HepG2 (cell line): ENCODE measurements around the gene MRPL36. TPM values are rescaled to one million over a fixed set of nuclear protein-coding genes. Genes with fewer than 3 reads are reported as not detected.

Experiments used
- ATAC-seq: fragments of 200-7000 bp; cut with Tn5 transposase; 3 replicates; pipeline ENCODE4 v1.9.1; 2020; ENCODE audit warnings: mild to moderate bottlenecking, moderate library complexity
- BruUV-seq: library from RNA; stranded (reverse); fragments of 400-500 nt; replicated peaks from 2 replicates; lab custom pipeline; 2021; lab: Mats Ljungman, UMichigan
- CTCF ChIA-PET: fragments of 300-600 bp; formaldehyde crosslinking; extraction: SDS; loops from one replicate; lab custom pipeline; 2021; ENCODE audit warnings: low total read pairs, inconsistent platforms, low intra/inter-chr PET ratio; lab: Yijun Ruan, JAX
- POLR2A ChIA-PET: fragments of 350-600 bp; sonication (Branson Sonifier 250); formaldehyde crosslinking; loops from one replicate; lab custom pipeline; 2020; ENCODE audit warnings: antibody characterized with exemption, inconsistent platforms; lab: Yijun Ruan, JAX
- DNase-seq: peaks from one replicate; pipeline ENCODE4 v3.0.0-alpha.2; 2015; ENCODE audit warnings: low spot score
- FAIRE-seq: peaks from 3 replicates; lab custom pipeline; 2011; peaks lifted over from hg19 to GRCh38; lab: Jason Lieb, UNC
- H2AFZ ChIP-seq: one replicate; pipeline ENCODE4 v1.6.1; 2011; ENCODE audit warnings: low read length, inconsistent platforms
- H3K27ac ChIP-seq: fragments of 300-600 bp; 3 replicates; pipeline ENCODE4 v1.8.0; 2011; ENCODE audit warnings: mixed run types, mild to moderate bottlenecking, mixed read lengths, low read length, inconsistent platforms; ENCODE audit not compliant: insufficient read depth; ENCODE audit errors: extremely low read length
- H3K27me3 ChIP-seq, 2 experiments: fragments of 200-600 bp in 1 of 2; 2 replicates in 1 of 2; 3 replicates in 1 of 2; pipeline versions ENCODE4 v1.6.0 to v1.8.0; 2011; ENCODE audit warnings: low read length in 2 of 2, mild to moderate bottlenecking in 2 of 2, moderate library complexity in 2 of 2, inconsistent platforms in 1 of 2; ENCODE audit not compliant: insufficient read depth in 2 of 2, control insufficient read depth in 1 of 2
- H3K36me3 ChIP-seq, 2 experiments: fragments of 200-600 bp in 1 of 2; replicated peaks in 1 of 2; 2 replicates in 1 of 2; 3 replicates in 1 of 2; pipeline versions ENCODE4 v1.5.1 to v1.8.0; 2011; ENCODE audit warnings: low read length in 2 of 2, inconsistent platforms in 1 of 2; ENCODE audit not compliant: insufficient read depth in 2 of 2, control insufficient read depth in 1 of 2
- H3K4me1 ChIP-seq: 2 replicates; pipeline ENCODE4 v1.5.1; 2012; ENCODE audit warnings: low read length, inconsistent platforms; ENCODE audit not compliant: insufficient read depth
- H3K4me2 ChIP-seq: 2 replicates; pipeline ENCODE4 v1.6.0; 2011; ENCODE audit warnings: low read depth, low read length, inconsistent platforms
- H3K4me3 ChIP-seq, 3 experiments: fragments of 200-600 bp in 1 of 3; sonication (generic), shearing (Covaris generic) in 1 of 3; replicated peaks in 1 of 3; 2 replicates each; pipeline ENCODE4 v1.5.1; 2011 to 2016; ENCODE audit warnings: low read length in 3 of 3, inconsistent platforms in 2 of 3, low read depth in 2 of 3, mild to moderate bottlenecking in 2 of 3, control low read depth in 1 of 3, mixed read lengths in 1 of 3; ENCODE audit not compliant: insufficient read depth in 1 of 3
- H3K79me2 ChIP-seq: one replicate; pipeline ENCODE4 v1.6.1; 2011; ENCODE audit warnings: low read length, inconsistent platforms; ENCODE audit not compliant: insufficient read depth
- H3K9ac ChIP-seq: 2 replicates; pipeline ENCODE4 v1.6.0; 2011; ENCODE audit warnings: mild to moderate bottlenecking, low read depth, low read length, inconsistent platforms; ENCODE audit not compliant: insufficient read depth
- H3K9me3 ChIP-seq: 2 replicates; pipeline ENCODE4 v1.5.1; 2012; ENCODE audit warnings: mild to moderate bottlenecking, low read length
- H4K20me1 ChIP-seq: 2 replicates; pipeline ENCODE4 v1.6.0; 2011; ENCODE audit warnings: inconsistent platforms, mild to moderate bottlenecking, low read length, moderate library complexity; ENCODE audit not compliant: insufficient read depth
- ARNT ChIP-seq: fragments of 450-650 bp; IDR thresholded peaks from 2 replicates; pipeline ENCODE4 v1.6.1; 2017
- ATM ChIP-seq: fragments of 450-650 bp; IDR thresholded peaks from 2 replicates; pipeline ENCODE4 v1.7.1; 2017; ENCODE audit warnings: mild to moderate bottlenecking, borderline replicate concordance
- CBX1 ChIP-seq: IDR thresholded peaks from one replicate; pipeline ENCODE4 v1.6.1; 2016; ENCODE audit warnings: antibody characterized with exemption, low read depth
- ETS1 ChIP-seq: sonication (generic); formaldehyde crosslinking; IDR thresholded peaks from 2 replicates; pipeline ENCODE4 v1.4.0; 2020; ENCODE audit warnings: missing genetic modification reagents
- FOSL1 ChIP-seq: sonication (generic); formaldehyde crosslinking; IDR thresholded peaks from 2 replicates; pipeline ENCODE4 v1.9.0; 2021; ENCODE audit warnings: missing genetic modification reagents, borderline replicate concordance
- HOXA9 ChIP-seq: sonication (generic); formaldehyde crosslinking; IDR thresholded peaks from 2 replicates; pipeline ENCODE4 v1.8.1; 2022; ENCODE audit warnings: missing genetic modification reagents, mild to moderate bottlenecking, moderate library complexity, borderline replicate concordance
- MEIS1 ChIP-seq: sonication (generic); formaldehyde crosslinking; IDR thresholded peaks from 2 replicates; pipeline ENCODE4 v1.9.0; 2021; ENCODE audit warnings: mild to moderate bottlenecking, missing genetic modification reagents, moderate library complexity, borderline replicate concordance
- ZFAT ChIP-seq: sonication (generic); formaldehyde crosslinking; conservative IDR thresholded peaks from 2 replicates; pipeline ENCODE4 v1.8.1; 2023; ENCODE audit warnings: missing genetic modification reagents, inconsistent platforms
- ZNF160 ChIP-seq: sonication (generic); formaldehyde crosslinking; IDR thresholded peaks from 2 replicates; pipeline ENCODE4 v1.8.0; 2022; ENCODE audit warnings: mild to moderate bottlenecking, inconsistent platforms, missing genetic modification reagents
- ZNF20 ChIP-seq: sonication (generic); formaldehyde crosslinking; IDR thresholded peaks from 2 replicates; pipeline ENCODE4 v1.4.0; 2020; ENCODE audit warnings: mild to moderate bottlenecking, moderate library complexity, missing genetic modification reagents
- ZNF282 ChIP-seq: fragments of 450-650 bp; IDR thresholded peaks from 2 replicates; pipeline ENCODE4 v1.6.1; 2018; ENCODE audit not compliant: partially characterized antibody
- ZNF547 ChIP-seq: sonication (generic); formaldehyde crosslinking; IDR thresholded peaks from 2 replicates; pipeline ENCODE4 v1.5.1; 2020; ENCODE audit warnings: mild to moderate bottlenecking, missing genetic modification reagents
- WGBS: methylation state at CpG from one replicate; pipeline ENCODE4 v1.1.6; 2017; ENCODE audit warnings: low lambda C conversion rate; 5-methylcytosine and 5-hydroxymethylcytosine counted together
- in situ Hi-C: cut with HindIII; loops from 2 replicates; pipeline ENCODE4 v1.10.0; 2017; ENCODE audit warnings: low pct_unique_long_range_greater_than_20kb; ENCODE audit not compliant: extremely low pct_ligation_motif_present
- intact Hi-C: fragments of 100-400 bp; cut with micrococcal nuclease; formaldehyde crosslinking; loops from one replicate; pipeline ENCODE4 v1.10.0; 2022; ENCODE audit not compliant: unreplicated experiment
- polyA plus RNA-seq, 8 experiments: library from polyadenylated mRNA; depleted of rRNA in 3 of 8; stranded (reverse) in 7 of 8; unstranded in 1 of 8; fragments of >200 nt; fragmentation: Illumina TruSeq in 4 of 8; extraction: Trizol in 4 of 8; gene quantifications; 2 replicates each; pipeline versions ENCODE4 v1.2.1 to v1.2.3, GENCODE V29; 2011 to 2016; ENCODE audit warnings: low read depth in 4 of 8, missing spikeins in 1 of 8, mixed read lengths in 1 of 8; ENCODE audit not compliant: insufficient read depth in 1 of 8
- total RNA-seq, 5 experiments: library from RNA; depleted of rRNA; stranded (reverse); fragments of >200 nt; fragmentation: Illumina TruSeq; extraction: Trizol; gene quantifications; 2 replicates each; pipeline ENCODE4 v1.2.3, GENCODE V29; 2016; ENCODE audit warnings: low read depth in 1 of 5

Gene MRPL36
- total and polyA plus RNA-seq, 2 of the 13 experiments (the other 11 are each of a cell fraction or from before 2014, with no cell fraction given) = 71.3 to 113 TPM

- BruUV-seq = no TSS peak
- WGBS = 12% methylated on average over 17 of the region's 27 CpGs
- in situ Hi-C loops = no loop called here
- Histone ChIP-seq H3K4me1 (no peaks in the 10 kb centered on the region), H3K36me3 (no peaks in the 10 kb centered on the region), H2AFZ (no peak overlapping the region), H3K27ac (no peak overlapping the region), H4K20me1 (no peaks in the 10 kb centered on the region), H3K9me3 (no peaks in the 10 kb centered on the region), H3K27me3 (peaks cover 6 to 80% of the 10 kb centered on the region in 2 experiments; a peak in 4 of 5 replicates), H3K4me2 (no peak overlapping the region), H3K9ac (no peak overlapping the region), H3K79me2 (no peaks in the 10 kb centered on the region), H3K4me3 (no peak overlapping the region)
- DNase-seq (no peak), FAIRE-seq (no peak), ATAC-seq (no peak)
- no peak for TF ChIP-seq FOSL1 (CRISPR knock-in tag)
- no peak for TF ChIP-seq CBX1
- TF ChIP-seq ZNF20 (CRISPR knock-in tag) = no peak
- no peak for TF ChIP-seq ZNF547 (CRISPR knock-in tag)
- TF ChIP-seq ATM = no peak
- no peak for TF ChIP-seq ARNT
- TF ChIP-seq ETS1 (CRISPR knock-in tag) = no peak
- TF ChIP-seq ZNF282 = no peak
- no peak for TF ChIP-seq HOXA9
- no peak for TF ChIP-seq ZNF160 (CRISPR knock-in tag)
- no peak for TF ChIP-seq ZFAT (CRISPR knock-in tag)
- TF ChIP-seq MEIS1 = no peak
- POLR2A ChIA-PET = no interaction called here
- CTCF ChIA-PET = no interaction called here
- intact Hi-C loops = no loop called here
Observed at GRCh38 chr5:1751026-1751863, 48.4 kb downstream of the MRPL36 start.
